ENCODE measurements around the gene ITIH5.

DNA sequence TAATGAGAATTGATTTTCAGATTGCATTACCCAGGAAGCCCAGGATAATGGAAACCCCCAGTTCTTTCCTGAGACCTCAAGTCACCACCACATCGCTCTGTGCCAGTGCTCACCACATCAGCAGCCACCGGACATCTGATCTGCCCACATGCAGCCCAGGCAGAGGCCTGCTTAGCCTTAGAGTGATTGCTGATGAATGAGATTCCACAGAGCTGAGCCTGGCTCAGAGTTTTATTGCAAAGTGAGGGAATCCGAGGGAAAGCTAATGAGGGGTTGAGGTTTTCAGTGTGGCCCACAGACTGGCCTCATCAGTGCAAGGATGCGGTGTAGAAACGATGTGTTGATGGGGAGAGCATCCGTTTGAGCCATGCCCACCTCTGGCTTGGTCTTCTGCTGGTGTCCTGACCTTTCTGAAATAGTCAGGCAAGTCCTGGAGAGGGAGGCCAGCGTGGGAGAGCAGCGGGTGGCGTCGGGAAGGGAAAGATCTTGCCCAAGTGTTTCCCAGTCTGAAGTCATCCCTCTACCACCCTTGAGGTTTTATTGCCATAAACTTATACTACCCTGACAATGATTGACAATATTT lies 120.3 kb downstream of the ITIH5 start:
- TF ChIP-seq, protein P1, sequence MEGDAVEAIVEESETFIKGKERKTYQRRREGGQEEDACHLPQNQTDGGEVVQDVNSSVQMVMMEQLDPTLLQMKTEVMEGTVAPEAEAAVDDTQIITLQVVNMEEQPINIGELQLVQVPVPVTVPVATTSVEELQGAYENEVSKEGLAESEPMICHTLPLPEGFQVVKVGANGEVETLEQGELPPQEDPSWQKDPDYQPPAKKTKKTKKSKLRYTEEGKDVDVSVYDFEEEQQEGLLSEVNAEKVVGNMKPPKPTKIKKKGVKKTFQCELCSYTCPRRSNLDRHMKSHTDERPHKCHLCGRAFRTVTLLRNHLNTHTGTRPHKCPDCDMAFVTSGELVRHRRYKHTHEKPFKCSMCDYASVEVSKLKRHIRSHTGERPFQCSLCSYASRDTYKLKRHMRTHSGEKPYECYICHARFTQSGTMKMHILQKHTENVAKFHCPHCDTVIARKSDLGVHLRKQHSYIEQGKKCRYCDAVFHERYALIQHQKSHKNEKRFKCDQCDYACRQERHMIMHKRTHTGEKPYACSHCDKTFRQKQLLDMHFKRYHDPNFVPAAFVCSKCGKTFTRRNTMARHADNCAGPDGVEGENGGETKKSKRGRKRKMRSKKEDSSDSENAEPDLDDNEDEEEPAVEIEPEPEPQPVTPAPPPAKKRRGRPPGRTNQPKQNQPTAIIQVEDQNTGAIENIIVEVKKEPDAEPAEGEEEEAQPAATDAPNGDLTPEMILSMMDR (IDR thresholded peaks at IDR 0.05), result no peak
- no peak for TF ChIP-seq ZFX (IDR thresholded peaks at IDR 0.05; ENCODE audit: borderline replicate concordance)

Measured in 22Rv1 (cell line).